Esophagus squamous epithelium (tissue), 5 donors: Measurements from ENCODE around the gene SH2D1B. TPM values are rescaled to one million over a fixed set of nuclear protein-coding genes. Genes with fewer than 3 reads are reported as not detected.
A peak's percentile ranks its signal among the peaks of the same experiment; 100 is the strongest.

Experiments
- DNase-seq: peaks from one replicate; lab custom pipeline; 2025; lab: John Stamatoyannopoulos, UW
- H3K27ac ChIP-seq, 4 donors: fragments of 200-600 bp; sonication (generic); one replicate each; pipeline ENCODE4 v1.5.1; 2016 to 2019; ENCODE audit warnings: mild to moderate bottlenecking in 1 of 4
- H3K27me3 ChIP-seq, 4 donors: fragments of 200-600 bp; sonication (generic); 1 replicate in 3 of 4; 2 replicates in 1 of 4; pipeline versions ENCODE4 v1.5.1 to v1.6.0; 2017 to 2021; ENCODE audit warnings: antibody characterized with exemption in 1 of 4
- H3K36me3 ChIP-seq, 3 donors: fragments of 200-600 bp; sonication (generic); one replicate each; pipeline ENCODE4 v1.5.1; 2016 to 2019
- H3K4me1 ChIP-seq, 3 donors: fragments of 200-600 bp; sonication (generic); one replicate each; pipeline ENCODE4 v1.5.1; 2017 to 2019
- H3K4me3 ChIP-seq, 4 donors: fragments of 200-600 bp; sonication (generic); 1 replicate in 3 of 4; 2 replicates in 1 of 4; pipeline ENCODE4 v1.5.1; 2016 to 2019; ENCODE audit warnings: mild to moderate bottlenecking in 2 of 4, moderate library complexity in 1 of 4
- H3K9me3 ChIP-seq, 3 donors: fragments of 200-600 bp; sonication (generic); one replicate each; pipeline ENCODE4 v1.5.1; 2016 to 2019
- CTCF ChIP-seq, 6 experiments: fragments of 450-650 bp in 4 of 6; fragments of 200-600 bp in 2 of 6; sonication (generic) in 2 of 6; IDR thresholded peaks; one replicate each; pipeline ENCODE4 v1.5.1; 2016 to 2019; ENCODE audit warnings: antibody characterized with exemption in 6 of 6, mild to moderate bottlenecking in 4 of 6, moderate library complexity in 4 of 6
- POLR2A ChIP-seq, 4 donors: fragments of 450-650 bp; IDR thresholded peaks; one replicate each; pipeline ENCODE4 v1.6.1; 2017; ENCODE audit warnings: antibody characterized with exemption in 4 of 4, mild to moderate bottlenecking in 4 of 4, moderate library complexity in 3 of 4
- WGBS, 2 donors: methylation state at CpG; one replicate each; pipeline ENCODE4 v1.1.5; 2018; 5-methylcytosine and 5-hydroxymethylcytosine counted together
- intact Hi-C: fragments of 100-400 bp; cut with DNase I; formaldehyde crosslinking; loops from one replicate; pipeline ENCODE4 v1.15.0; 2022
- total RNA-seq, 4 donors: library from RNA; depleted of rRNA; stranded (reverse); fragments of >200 nt; gene quantifications; one replicate each; pipeline ENCODE4 v1.1.0, GENCODE V29; 2016
- donor health status: DM: yes; HTN: yes; CAD: no.

SH2D1B gene
- total RNA-seq, 4 donors from 2014 or later, result 0.57 to 2.7 (median 0.78) TPM

GRCh38 chr1:162366149-162366548 lies 45.8 kb downstream of the SH2D1B start:
- H3K36me3 ChIP-seq, result no peaks in the 10 kb centered on the region
- H3K4me1 ChIP-seq, result peaks cover 3 to 31% (median 5%) of the 10 kb centered on the region in 3 donors
- H3K27ac ChIP-seq, result peak overlapping the region in 1 of 4 donors; percentile 50
- no peak overlapping the region for H3K4me3 ChIP-seq
- 40 to 54% methylated on average over 4 of the region's 4 CpGs for WGBS, 2 donors
- TF ChIP-seq CTCF (IDR thresholded peaks at IDR 0.05) (no peak), POLR2A (IDR thresholded peaks at IDR 0.05) (no peak)
- H3K9me3 ChIP-seq, result no peaks in the 10 kb centered on the region
- no peak for DNase-seq
- H3K27me3 ChIP-seq, result no peaks in the 10 kb centered on the region
- intact Hi-C loops, result no loop called here

GRCh38 chr1:162365284-162366020 lies 46.5 kb downstream of the SH2D1B start:
- no peaks in the 10 kb centered on the region for H3K9me3 ChIP-seq
- H3K27ac ChIP-seq, result peak overlapping the region in 2 of 4 donors; percentile 26 to 50
- intact Hi-C loops, result no loop called here
- WGBS, 2 donors, result 54 to 59% methylated on average over 10 of the region's 10 CpGs
- H3K4me1 ChIP-seq, result peaks cover 3 to 31% (median 5%) of the 10 kb centered on the region in 3 donors
- no peaks in the 10 kb centered on the region for H3K36me3 ChIP-seq
- no peak for TF ChIP-seq CTCF (IDR thresholded peaks at IDR 0.05)
- no peak for TF ChIP-seq POLR2A (IDR thresholded peaks at IDR 0.05)
- no peaks in the 10 kb centered on the region for H3K27me3 ChIP-seq
- no peak overlapping the region for H3K4me3 ChIP-seq
- DNase-seq, result no peak

GRCh38 chr1:162364498-162364897 lies 47.4 kb downstream of the SH2D1B start:
- Histone ChIP-seq H3K27me3 (no peaks in the 10 kb centered on the region), H3K27ac (no peak overlapping the region), H3K4me3 (no peak overlapping the region), H3K4me1 (peaks cover 3 to 28% (median 5%) of the 10 kb centered on the region in 3 donors), H3K36me3 (no peaks in the 10 kb centered on the region), H3K9me3 (no peaks in the 10 kb centered on the region)
- no peak for DNase-seq
- TF ChIP-seq CTCF (IDR thresholded peaks at IDR 0.05) (no peak), POLR2A (IDR thresholded peaks at IDR 0.05) (no peak)
- WGBS, 2 donors, result 92 to 100% methylated on average over 1 of the region's 1 CpG
- intact Hi-C loops, result no loop called here

- Histone ChIP-seq H3K4me3 (no peak overlapping the region), H3K36me3 (no peaks in the 10 kb centered on the region), H3K4me1 (peaks cover 3 to 25% (median 5%) of the 10 kb centered on the region in 3 donors), H3K27me3 (no peaks in the 10 kb centered on the region), H3K9me3 (no peaks in the 10 kb centered on the region), H3K27ac (no peak overlapping the region)
- DNase-seq, result no peak
- no peak for TF ChIP-seq CTCF (IDR thresholded peaks at IDR 0.05)
- TF ChIP-seq POLR2A (IDR thresholded peaks at IDR 0.05), result no peak
- intact Hi-C loops, result no loop called here
- WGBS, 2 donors, result 77 to 88% methylated on average over 1 to 3 of the region's 3 CpGs
These were observed 48.1 kb downstream of the SH2D1B start for GRCh38 chr1:162363823-162364222.

GRCh38 chr1:162361349-162361748 lies 50.6 kb downstream of the SH2D1B start:
- intact Hi-C loops, result no loop called here
- no peaks in the 10 kb centered on the region for H3K9me3 ChIP-seq
- WGBS, 2 donors, result 80 to 88% methylated on average over 5 of the region's 5 CpGs
- H3K4me3 ChIP-seq, result no peak overlapping the region
- TF ChIP-seq POLR2A (IDR thresholded peaks at IDR 0.05) (no peak), CTCF (IDR thresholded peaks at IDR 0.05) (no peak)
- H3K27ac ChIP-seq, result no peak overlapping the region
- no peaks in the 10 kb centered on the region for H3K27me3 ChIP-seq
- H3K36me3 ChIP-seq, result peaks cover 0 to 6% (median 0%) of the 10 kb centered on the region in 3 donors
- H3K4me1 ChIP-seq, result peaks cover 3 to 16% (median 5%) of the 10 kb centered on the region in 3 donors
- no peak for DNase-seq
